K562 (cell line): ENCODE data around the gene UFC1. TPM values are rescaled to one million over a fixed set of nuclear protein-coding genes. Genes with fewer than 3 reads are reported as not detected.

ENCODE experiments used
- MAZ ChIP-seq, 2 experiments: fragments of 450-650 bp in 1 of 2; sonication (generic) in 1 of 2; formaldehyde crosslinking; IDR thresholded peaks in 1 of 2; conservative IDR thresholded peaks in 1 of 2; 2 replicates each; pipeline versions ENCODE4 v1.4.0 to v1.5.0; 2020; ENCODE audit warnings: mild to moderate bottlenecking in 1 of 2, missing genetic modification reagents in 1 of 2
- ZNF263 ChIP-seq: sonication (generic); formaldehyde crosslinking; IDR thresholded peaks from 2 replicates; pipeline ENCODE4 v1.8.0; 2022; ENCODE audit warnings: mild to moderate bottlenecking, missing genetic modification reagents, borderline replicate concordance
- polyA plus RNA-seq, 8 experiments: library from polyadenylated mRNA; depleted of rRNA in 4 of 8; stranded (reverse) in 5 of 8; unstranded in 3 of 8; fragments of >200 nt; fragmentation: Nextera tagmentation in 2 of 8; fragmentation: Illumina TruSeq in 1 of 8; extraction: Ambion mirVana in 2 of 8; extraction: Trizol in 1 of 8; gene quantifications; 2 replicates each; pipeline versions ENCODE4 v1.2.1 to v1.2.3, GENCODE V29; 2011 to 2014; ENCODE audit warnings: inconsistent platforms in 1 of 8, missing spikeins in 1 of 8
- total RNA-seq, 7 experiments: library from RNA; depleted of rRNA in 6 of 7; stranded (reverse); fragments of >200 nt in 6 of 7; fragmentation: Illumina TruSeq in 2 of 7; extraction: Trizol in 2 of 7; gene quantifications; 2 replicates each; pipeline versions ENCODE4 v1.2.1 to v1.2.3, GENCODE V29; 2011 to 2021; ENCODE audit warnings: low replicate concordance in 1 of 7
- TF ChIP-seq, protein P1 (sequence below), 2 experiments: fragments of 450-650 bp in 1 of 2; sonication (generic) in 1 of 2; formaldehyde crosslinking in 1 of 2; IDR thresholded peaks; 2 replicates each; pipeline versions ENCODE4 v1.7.1 to v1.9.0; 2016 to 2022; ENCODE audit warnings: inconsistent platforms in 1 of 2, mild to moderate bottlenecking in 1 of 2, missing genetic modification reagents in 1 of 2
- TF ChIP-seq, protein P2 (sequence below): fragments of 450-650 bp; IDR thresholded peaks from 2 replicates; pipeline ENCODE4 v1.6.1; 2016; ENCODE audit warnings: mild to moderate bottlenecking, moderate library complexity

The UFC1 gene
- total and polyA plus RNA-seq, 9 of the 15 experiments (the other 6 are each of a cell fraction or from before 2014, with no cell fraction given), result 92.8 to 220 (median 161) TPM

- TF ChIP-seq, protein P1, sequence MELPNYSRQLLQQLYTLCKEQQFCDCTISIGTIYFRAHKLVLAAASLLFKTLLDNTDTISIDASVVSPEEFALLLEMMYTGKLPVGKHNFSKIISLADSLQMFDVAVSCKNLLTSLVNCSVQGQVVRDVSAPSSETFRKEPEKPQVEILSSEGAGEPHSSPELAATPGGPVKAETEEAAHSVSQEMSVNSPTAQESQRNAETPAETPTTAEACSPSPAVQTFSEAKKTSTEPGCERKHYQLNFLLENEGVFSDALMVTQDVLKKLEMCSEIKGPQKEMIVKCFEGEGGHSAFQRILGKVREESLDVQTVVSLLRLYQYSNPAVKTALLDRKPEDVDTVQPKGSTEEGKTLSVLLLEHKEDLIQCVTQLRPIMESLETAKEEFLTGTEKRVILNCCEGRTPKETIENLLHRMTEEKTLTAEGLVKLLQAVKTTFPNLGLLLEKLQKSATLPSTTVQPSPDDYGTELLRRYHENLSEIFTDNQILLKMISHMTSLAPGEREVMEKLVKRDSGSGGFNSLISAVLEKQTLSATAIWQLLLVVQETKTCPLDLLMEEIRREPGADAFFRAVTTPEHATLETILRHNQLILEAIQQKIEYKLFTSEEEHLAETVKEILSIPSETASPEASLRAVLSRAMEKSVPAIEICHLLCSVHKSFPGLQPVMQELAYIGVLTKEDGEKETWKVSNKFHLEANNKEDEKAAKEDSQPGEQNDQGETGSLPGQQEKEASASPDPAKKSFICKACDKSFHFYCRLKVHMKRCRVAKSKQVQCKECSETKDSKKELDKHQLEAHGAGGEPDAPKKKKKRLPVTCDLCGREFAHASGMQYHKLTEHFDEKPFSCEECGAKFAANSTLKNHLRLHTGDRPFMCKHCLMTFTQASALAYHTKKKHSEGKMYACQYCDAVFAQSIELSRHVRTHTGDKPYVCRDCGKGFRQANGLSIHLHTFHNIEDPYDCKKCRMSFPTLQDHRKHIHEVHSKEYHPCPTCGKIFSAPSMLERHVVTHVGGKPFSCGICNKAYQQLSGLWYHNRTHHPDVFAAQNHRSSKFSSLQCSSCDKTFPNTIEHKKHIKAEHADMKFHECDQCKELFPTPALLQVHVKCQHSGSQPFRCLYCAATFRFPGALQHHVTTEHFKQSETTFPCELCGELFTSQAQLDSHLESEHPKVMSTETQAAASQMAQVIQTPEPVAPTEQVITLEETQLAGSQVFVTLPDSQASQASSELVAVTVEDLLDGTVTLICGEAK (IDR thresholded peaks at IDR 0.05), result peak; percentile 64
- TF ChIP-seq, protein P1 (CRISPR knock-in tag; IDR thresholded peaks at IDR 0.05), result no peak
- TF ChIP-seq, protein P2, sequence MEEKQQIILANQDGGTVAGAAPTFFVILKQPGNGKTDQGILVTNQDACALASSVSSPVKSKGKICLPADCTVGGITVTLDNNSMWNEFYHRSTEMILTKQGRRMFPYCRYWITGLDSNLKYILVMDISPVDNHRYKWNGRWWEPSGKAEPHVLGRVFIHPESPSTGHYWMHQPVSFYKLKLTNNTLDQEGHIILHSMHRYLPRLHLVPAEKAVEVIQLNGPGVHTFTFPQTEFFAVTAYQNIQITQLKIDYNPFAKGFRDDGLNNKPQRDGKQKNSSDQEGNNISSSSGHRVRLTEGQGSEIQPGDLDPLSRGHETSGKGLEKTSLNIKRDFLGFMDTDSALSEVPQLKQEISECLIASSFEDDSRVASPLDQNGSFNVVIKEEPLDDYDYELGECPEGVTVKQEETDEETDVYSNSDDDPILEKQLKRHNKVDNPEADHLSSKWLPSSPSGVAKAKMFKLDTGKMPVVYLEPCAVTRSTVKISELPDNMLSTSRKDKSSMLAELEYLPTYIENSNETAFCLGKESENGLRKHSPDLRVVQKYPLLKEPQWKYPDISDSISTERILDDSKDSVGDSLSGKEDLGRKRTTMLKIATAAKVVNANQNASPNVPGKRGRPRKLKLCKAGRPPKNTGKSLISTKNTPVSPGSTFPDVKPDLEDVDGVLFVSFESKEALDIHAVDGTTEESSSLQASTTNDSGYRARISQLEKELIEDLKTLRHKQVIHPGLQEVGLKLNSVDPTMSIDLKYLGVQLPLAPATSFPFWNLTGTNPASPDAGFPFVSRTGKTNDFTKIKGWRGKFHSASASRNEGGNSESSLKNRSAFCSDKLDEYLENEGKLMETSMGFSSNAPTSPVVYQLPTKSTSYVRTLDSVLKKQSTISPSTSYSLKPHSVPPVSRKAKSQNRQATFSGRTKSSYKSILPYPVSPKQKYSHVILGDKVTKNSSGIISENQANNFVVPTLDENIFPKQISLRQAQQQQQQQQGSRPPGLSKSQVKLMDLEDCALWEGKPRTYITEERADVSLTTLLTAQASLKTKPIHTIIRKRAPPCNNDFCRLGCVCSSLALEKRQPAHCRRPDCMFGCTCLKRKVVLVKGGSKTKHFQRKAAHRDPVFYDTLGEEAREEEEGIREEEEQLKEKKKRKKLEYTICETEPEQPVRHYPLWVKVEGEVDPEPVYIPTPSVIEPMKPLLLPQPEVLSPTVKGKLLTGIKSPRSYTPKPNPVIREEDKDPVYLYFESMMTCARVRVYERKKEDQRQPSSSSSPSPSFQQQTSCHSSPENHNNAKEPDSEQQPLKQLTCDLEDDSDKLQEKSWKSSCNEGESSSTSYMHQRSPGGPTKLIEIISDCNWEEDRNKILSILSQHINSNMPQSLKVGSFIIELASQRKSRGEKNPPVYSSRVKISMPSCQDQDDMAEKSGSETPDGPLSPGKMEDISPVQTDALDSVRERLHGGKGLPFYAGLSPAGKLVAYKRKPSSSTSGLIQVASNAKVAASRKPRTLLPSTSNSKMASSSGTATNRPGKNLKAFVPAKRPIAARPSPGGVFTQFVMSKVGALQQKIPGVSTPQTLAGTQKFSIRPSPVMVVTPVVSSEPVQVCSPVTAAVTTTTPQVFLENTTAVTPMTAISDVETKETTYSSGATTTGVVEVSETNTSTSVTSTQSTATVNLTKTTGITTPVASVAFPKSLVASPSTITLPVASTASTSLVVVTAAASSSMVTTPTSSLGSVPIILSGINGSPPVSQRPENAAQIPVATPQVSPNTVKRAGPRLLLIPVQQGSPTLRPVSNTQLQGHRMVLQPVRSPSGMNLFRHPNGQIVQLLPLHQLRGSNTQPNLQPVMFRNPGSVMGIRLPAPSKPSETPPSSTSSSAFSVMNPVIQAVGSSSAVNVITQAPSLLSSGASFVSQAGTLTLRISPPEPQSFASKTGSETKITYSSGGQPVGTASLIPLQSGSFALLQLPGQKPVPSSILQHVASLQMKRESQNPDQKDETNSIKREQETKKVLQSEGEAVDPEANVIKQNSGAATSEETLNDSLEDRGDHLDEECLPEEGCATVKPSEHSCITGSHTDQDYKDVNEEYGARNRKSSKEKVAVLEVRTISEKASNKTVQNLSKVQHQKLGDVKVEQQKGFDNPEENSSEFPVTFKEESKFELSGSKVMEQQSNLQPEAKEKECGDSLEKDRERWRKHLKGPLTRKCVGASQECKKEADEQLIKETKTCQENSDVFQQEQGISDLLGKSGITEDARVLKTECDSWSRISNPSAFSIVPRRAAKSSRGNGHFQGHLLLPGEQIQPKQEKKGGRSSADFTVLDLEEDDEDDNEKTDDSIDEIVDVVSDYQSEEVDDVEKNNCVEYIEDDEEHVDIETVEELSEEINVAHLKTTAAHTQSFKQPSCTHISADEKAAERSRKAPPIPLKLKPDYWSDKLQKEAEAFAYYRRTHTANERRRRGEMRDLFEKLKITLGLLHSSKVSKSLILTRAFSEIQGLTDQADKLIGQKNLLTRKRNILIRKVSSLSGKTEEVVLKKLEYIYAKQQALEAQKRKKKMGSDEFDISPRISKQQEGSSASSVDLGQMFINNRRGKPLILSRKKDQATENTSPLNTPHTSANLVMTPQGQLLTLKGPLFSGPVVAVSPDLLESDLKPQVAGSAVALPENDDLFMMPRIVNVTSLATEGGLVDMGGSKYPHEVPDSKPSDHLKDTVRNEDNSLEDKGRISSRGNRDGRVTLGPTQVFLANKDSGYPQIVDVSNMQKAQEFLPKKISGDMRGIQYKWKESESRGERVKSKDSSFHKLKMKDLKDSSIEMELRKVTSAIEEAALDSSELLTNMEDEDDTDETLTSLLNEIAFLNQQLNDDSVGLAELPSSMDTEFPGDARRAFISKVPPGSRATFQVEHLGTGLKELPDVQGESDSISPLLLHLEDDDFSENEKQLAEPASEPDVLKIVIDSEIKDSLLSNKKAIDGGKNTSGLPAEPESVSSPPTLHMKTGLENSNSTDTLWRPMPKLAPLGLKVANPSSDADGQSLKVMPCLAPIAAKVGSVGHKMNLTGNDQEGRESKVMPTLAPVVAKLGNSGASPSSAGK, result peak; percentile 66; the same call in 1 of the 2 replicates
- TF ChIP-seq MAZ (CRISPR knock-in tag; conservative IDR thresholded peaks at IDR 0.05 in 1 of 2, IDR thresholded peaks at IDR 0.05 in 1 of 2), result peak in 1 of 2 experiments; percentile 15; a peak in 1 of 4 replicates
- peak; percentile 90 for TF ChIP-seq ZNF263 (CRISPR knock-in tag)
Observed at GRCh38 chr1:161131523-161132409, 22.0 kb upstream of the UFC1 start (continued).
